ENCODE results near the gene TAS1R1. TPM values are rescaled to one million over a fixed set of nuclear protein-coding genes. Genes with fewer than 3 reads are reported as not detected.
A peak's percentile ranks its signal among the peaks of the same experiment; 100 is the strongest.

The TAS1R1 gene
- total and polyA plus RNA-seq, 9 of the 15 experiments (the other 6 are each of a cell fraction or from before 2014, with no cell fraction given) = 0.06 TPM; not detected in 8

DNA sequence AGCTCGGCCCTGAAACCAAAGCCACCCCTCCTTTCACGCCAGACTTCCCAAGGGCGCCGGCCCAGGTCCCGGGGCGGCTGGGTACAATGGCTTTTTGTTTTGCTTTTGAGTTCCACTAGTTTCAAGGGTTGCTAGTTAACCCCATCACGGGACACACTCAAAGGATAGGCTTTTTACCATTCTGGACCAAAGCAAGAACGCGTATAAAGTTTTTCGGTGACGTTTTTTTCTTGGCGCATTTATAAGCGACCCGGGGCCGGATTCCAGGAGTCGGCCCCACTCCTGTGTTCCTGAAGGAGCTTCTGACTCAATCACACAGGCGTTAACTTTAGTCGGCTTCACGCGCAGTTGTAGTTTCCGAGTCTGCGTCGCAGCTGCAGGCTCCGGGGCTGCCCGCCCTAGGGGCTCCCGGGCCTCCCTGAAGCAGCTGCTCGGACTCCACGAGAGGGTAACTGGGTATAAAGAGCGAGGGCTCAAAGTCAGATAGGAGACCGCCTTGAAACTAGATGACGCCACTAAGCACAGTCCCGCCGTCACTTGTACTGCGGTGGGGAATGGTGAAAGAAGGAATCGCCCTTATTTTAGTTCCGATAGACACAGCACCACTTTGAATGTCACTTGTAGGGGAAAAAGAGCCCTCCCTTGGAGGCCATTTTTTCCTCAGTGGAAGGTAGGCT, 48.3 kb downstream of the TAS1R1 start (continued):
- TF ChIP-seq HSF4 (CRISPR knock-in tag; IDR thresholded peaks at IDR 0.05; ENCODE audit: borderline replicate concordance) (peak; percentile 14; the same call in 1 of the 2 replicates), POLR2AphosphoS2 (IDR thresholded peaks at IDR 0.05; ENCODE audit: low read length) (peak; percentile 51; the same call in 1 of the 2 replicates), TAF15 (IDR thresholded peaks at IDR 0.05; ENCODE audit: low read depth, low read length) (no peak), TAF1 (IDR thresholded peaks at IDR 0.05; ENCODE audit: control insufficient read depth, extremely low read depth, insufficient read depth, low read length, severe bottlenecking) (peak; percentile 37), CSDE1 (IDR thresholded peaks at IDR 0.05) (no peak), KDM2B (CRISPR knock-in tag; IDR thresholded peaks at IDR 0.05) (0 out of 2 replicates have a peak, but pooled peaks have one; percentile 39), NFIX (CRISPR knock-in tag; IDR thresholded peaks at IDR 0.05; ENCODE audit: low read depth) (no peak), YY1 (IDR thresholded peaks at IDR 0.05; ENCODE audit: borderline replicate concordance in 1 of 3, control insufficient read depth in 1 of 3, extremely low read depth in 1 of 3, insufficient read depth in 3 of 3, insufficient read length in 1 of 3, insufficient replicate concordance in 2 of 3, low read depth in 1 of 3, low read length in 2 of 3) (peak in 1 of 3 experiments; percentile 91), NR2C1 (IDR thresholded peaks at IDR 0.05) (no peak), NR2C1 (tag; IDR thresholded peaks at IDR 0.05) (0 out of 2 replicates have a peak, but pooled peaks have one; percentile 39), FOSL1 (tag; conservative IDR thresholded peaks at IDR 0.05) (peak; percentile 79), NBN (IDR thresholded peaks at IDR 0.05; ENCODE audit: low read depth) (no peak)
- TF ChIP-seq, protein P1, sequence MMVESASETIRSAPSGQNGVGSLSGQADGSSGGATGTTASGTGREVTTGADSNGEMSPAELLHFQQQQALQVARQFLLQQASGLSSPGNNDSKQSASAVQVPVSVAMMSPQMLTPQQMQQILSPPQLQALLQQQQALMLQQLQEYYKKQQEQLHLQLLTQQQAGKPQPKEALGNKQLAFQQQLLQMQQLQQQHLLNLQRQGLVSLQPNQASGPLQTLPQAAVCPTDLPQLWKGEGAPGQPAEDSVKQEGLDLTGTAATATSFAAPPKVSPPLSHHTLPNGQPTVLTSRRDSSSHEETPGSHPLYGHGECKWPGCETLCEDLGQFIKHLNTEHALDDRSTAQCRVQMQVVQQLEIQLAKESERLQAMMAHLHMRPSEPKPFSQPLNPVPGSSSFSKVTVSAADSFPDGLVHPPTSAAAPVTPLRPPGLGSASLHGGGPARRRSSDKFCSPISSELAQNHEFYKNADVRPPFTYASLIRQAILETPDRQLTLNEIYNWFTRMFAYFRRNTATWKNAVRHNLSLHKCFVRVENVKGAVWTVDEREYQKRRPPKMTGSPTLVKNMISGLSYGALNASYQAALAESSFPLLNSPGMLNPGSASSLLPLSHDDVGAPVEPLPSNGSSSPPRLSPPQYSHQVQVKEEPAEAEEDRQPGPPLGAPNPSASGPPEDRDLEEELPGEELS (CRISPR knock-in tag; IDR thresholded peaks at IDR 0.05; ENCODE audit: borderline replicate concordance) = no peak
- TF ChIP-seq, protein P2, sequence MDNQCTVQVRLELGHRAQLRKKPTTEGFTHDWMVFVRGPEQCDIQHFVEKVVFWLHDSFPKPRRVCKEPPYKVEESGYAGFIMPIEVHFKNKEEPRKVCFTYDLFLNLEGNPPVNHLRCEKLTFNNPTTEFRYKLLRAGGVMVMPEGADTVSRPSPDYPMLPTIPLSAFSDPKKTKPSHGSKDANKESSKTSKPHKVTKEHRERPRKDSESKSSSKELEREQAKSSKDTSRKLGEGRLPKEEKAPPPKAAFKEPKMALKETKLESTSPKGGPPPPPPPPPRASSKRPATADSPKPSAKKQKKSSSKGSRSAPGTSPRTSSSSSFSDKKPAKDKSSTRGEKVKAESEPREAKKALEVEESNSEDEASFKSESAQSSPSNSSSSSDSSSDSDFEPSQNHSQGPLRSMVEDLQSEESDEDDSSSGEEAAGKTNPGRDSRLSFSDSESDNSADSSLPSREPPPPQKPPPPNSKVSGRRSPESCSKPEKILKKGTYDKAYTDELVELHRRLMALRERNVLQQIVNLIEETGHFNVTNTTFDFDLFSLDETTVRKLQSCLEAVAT (IDR thresholded peaks at IDR 0.05) = peak in 1 of 2 experiments; percentile 37; a peak in 1 of 4 replicates
